CD4-positive, alpha-beta T cell treated with Interferon alpha-2 for 1 hour (primary cell): ENCODE measurements around the gene BABAM2.
"Not testable (repeated sequence)": the region's sequence is repeated elsewhere in the genome, so short reads cannot be mapped to it uniquely, and the experiment has no call there.

Experiments
- DNase-seq, 2 donors: peaks; one replicate each; pipeline ENCODE4 v3.0.0-alpha.2; 2020 to 2022

Gene BABAM2

GRCh38 chr2:27953077-27953476 is 62.5 kb downstream of the BABAM2 start:
- DNase-seq, result no peak

GRCh38 chr2:27954221-27954673 is 63.7 kb downstream of the BABAM2 start:
- no peak for DNase-seq

DNA sequence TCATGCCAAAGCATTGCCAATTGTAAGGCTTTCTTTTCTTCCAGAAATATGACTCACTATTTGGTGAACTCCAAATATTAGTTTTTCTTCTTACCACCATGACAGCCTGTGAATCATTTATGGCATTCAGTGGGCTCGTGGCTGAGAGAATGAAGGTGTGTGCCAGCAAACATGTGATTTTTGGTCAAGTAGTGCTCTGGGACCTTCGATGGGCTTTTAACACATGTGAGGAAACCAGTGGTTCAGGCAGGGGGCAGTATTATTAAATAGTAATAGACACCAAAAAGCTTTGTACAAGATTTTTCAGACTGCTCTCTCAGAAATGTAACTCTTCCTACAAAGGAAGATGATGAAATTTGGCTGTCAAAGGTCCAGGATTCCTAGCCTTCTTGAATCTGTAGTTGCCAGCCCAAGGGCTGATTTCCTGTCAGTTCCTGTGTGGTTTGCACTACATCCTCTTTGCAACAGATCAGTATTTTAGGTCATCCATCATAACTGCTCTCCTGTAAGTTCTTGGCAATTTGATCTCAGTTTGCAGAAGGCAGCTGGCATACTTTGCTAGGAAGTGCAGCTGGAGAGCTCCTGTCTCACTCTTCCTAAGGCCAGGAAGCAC is 64.3 kb downstream of the BABAM2 start:
- DNase-seq, result peak; percentile 30 to 52

DNA sequence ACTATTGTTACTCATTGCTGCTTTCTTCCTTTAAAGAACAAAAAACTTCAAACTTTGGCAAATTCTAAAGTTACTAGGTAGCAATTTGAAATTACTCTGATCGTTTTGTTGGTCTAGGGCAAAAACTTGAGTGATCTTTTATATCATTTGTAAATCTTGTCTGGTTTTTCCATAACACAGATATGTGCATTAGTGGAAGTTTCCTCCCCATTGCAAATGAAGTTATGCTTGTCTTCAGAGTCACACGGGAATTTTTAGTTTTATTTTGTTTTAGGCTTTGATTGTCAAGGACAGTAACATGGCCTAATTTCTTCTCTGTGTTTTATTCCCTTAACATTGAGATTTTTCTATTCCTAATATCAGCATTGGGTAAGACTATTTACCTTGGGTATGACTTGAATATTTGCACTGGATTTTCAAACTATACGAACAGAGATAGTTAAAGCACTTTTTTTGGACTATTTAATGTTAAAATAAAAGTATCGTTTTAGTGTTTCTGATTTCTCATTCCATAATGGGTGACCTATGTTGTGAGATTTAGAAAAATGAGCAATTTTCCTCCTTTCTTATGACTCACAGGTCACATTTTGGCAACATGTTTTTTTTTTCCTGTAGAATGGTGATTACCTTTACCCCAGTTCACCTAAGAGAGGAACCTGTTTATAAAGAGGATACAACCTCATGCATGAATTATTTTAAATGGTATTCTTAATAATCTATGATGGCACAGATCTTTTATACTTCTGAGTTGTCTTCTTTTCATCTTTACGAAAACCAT is 65.0 kb downstream of the BABAM2 start:
- no peak for DNase-seq

DNA sequence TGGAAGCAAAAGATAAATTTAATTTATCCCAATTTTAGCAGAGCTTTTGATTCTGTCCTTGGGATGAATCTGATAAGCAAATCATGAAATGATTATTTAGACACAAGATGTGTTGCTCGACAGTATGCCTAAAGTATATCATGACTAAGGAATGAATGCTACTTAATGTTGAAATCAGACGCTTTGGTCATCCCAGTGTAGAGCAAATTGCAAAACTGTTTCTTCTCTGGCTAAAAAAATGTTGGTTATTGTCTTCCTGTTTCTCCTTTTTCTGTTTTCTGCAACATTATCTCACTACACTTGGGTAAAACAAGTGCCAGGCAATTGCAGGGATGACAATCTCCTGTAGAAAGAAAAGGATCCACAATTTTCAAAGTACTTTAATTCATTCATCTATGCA is 66.4 kb downstream of the BABAM2 start:
- no peak for DNase-seq

- no peak for DNase-seq
Observed at GRCh38 chr2:27958711-27959378, 68.3 kb downstream of the BABAM2 start.

- DNase-seq, result peak in 1 of 2 donors; percentile 18
Observed at GRCh38 chr2:27959496-27959895, 69.0 kb downstream of the BABAM2 start.

DNA sequence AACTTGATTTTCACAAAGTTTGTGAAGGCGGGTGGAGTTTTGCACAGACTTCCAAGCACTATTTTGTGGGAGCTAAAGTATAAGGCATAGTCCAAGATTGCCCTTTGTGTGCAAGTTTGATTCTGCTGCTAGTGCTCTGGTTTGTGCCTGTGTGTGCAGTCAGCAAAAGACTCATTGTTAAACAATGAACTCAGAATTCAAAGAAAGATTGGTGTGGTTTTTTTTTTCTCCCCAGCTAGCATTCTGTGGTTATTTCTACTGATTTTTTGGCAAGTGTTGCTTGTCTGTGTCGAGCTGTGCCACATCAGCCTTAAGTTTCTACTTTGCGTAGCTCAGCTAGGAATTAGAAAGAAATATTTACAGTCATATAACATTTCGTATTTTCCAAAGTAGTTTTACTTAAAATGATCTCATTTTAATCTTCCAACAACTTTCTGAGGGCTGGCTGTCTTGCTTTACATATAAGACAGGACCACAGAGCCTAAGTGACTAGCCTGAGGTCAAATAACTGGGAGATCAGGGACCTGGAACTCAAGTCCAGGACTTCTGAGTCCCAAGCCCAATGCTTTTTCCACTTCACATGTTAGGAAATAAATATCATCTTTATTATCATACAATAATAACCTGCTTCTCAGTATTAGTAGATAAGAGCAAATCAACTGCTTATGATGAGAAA is 69.8 kb downstream of the BABAM2 start:
- DNase-seq, result peak in 1 of 2 donors; percentile 25

DNA sequence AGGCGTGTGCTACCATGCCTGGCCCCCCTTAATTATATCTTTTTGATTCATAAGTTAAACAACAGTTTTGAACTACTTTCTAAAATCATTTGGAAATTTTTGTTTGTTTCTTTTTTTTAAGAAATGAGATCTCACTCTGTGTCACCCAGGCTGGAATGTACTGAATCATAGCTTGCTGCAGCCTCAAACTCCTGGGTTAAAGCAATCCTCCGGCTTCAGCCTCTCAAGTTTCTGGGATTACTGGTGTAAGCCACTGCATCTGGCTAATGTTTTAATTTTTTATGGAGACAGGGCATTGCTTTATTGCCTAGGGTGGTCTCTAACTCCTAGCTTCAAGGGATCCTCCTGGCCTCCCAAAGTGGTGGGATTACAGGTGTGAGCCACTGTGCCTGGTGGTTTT is 71.5 kb downstream of the BABAM2 start:
- DNase-seq, result no peak

DNA sequence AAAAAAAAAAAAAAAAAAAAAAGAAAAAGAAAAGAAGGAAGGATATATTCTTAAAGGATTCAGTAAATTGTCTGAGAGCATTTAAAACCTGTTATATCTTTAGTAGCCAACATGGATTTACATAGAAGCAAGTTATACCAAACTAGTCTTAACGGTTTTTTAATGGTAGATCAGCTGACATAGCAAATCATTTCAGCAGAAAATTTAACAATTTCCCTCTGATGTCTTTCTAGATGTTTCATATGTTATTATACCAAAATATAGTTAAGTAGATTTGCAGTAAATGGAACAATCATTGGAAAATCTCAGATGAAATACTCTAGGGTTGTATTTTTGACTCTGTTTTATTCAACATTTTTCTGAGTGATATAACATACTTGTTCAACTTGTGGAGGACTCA is 72.9 kb downstream of the BABAM2 start:
- no peak for DNase-seq

DNA sequence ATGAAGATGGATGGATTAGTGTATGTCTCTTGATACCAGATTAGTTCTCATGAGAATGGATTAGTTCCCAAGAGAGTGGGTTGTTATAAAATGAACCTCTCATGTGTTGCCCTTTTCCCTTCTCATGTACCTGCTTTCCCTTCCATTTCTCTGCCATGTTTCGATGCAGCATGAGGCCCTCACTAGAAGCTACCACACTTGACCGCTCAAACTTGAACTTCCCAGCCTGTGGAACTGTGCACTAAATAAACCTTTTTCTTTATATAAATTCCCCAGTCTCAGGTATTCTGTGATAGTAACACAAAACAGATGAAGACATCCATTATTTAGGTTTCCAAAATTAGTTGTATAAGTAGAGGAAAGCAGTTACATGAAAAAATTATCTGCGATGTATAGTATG is 73.5 kb downstream of the BABAM2 start:
- DNase-seq, result no peak

- peak in 1 of 2 donors; percentile 72 for DNase-seq
Observed at GRCh38 chr2:27965841-27966240, 75.3 kb downstream of the BABAM2 start.

DNA sequence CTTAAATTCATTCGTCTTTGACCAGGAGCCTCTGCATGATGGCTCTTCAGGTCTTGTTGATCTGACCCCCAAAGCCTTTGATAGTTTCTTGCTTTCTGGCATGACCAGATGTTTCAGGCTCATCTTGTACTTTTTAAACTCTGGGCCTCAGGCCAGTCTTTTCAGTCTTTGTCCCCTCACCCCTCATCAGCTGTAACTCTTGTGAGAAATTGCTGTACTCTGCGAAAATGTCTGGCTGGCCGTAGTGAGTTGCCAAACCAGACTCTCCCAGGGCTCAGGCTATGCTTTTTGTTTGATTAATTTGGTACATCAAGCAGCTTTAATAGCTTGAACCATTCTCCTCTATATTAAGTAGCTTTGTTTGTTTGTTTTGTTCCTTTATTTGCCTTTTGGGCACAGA is 75.9 kb downstream of the BABAM2 start:
- DNase-seq, result no peak

GRCh38 chr2:27967076-27967475 is 76.5 kb downstream of the BABAM2 start:
- DNase-seq, result no peak

DNA sequence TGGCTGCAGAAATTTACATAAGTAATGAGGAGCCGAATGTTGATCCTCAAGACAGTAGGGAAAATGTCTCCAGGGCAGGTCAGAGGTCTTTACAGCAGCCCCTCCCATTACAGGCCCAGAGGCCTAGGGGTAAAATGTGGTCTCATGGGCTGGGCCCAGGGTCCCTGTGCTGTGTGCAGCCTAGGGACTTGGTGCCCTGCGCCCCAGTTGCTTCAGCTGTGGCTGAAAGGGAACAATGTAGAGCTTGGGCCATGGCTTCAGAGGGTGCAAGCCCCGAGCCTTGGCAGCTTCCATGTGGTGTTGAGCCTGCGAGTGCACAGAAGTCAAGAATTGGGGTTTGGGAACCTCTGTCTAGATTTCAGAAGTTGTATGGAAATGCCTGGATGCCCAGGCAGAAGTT is 77.5 kb downstream of the BABAM2 start:
- DNase-seq, result not testable (repeated sequence)

GRCh38 chr2:27968957-27969356 is 78.4 kb downstream of the BABAM2 start:
- DNase-seq, result not testable (repeated sequence)

GRCh38 chr2:27972311-27972710 is 81.8 kb downstream of the BABAM2 start:
- no peak for DNase-seq

- DNase-seq, result no peak
Observed at GRCh38 chr2:27973592-27973991, 83.1 kb downstream of the BABAM2 start.

- DNase-seq, result no peak
Observed at GRCh38 chr2:27976308-27976707, 85.8 kb downstream of the BABAM2 start.

DNA sequence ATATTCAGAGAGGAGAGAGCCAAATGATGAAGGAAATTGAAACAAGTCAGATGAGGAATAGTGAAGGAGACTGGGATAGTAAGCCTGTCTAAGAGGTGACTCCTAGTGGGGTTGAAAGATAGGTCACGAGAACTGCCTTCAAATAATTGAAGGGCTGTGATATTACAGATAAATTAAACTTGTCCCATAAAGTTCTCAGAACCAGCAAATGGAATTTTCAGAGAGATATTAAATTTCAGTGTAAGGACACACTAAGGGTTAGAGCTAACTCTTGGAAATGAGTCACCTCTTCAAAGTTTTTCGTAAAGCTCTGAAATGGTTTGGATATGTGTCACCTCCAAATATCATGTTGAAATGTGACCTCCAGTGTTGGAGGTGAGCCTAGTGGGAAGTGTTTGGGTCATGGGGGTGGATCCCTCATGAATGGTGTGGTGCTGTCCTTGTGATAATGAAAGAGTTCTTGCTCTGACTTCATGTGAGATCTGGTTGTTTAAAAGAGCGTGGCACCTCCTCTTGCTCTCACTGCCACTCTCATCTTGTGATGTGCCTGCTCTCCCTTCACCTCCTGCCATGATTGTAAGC is 87.3 kb downstream of the BABAM2 start:
- DNase-seq, result no peak

- not testable (repeated sequence) for DNase-seq
Observed at GRCh38 chr2:27978761-27979160, 88.2 kb downstream of the BABAM2 start.

- DNase-seq, result no peak
Observed at GRCh38 chr2:27980242-27980641, 89.7 kb downstream of the BABAM2 start.

DNA sequence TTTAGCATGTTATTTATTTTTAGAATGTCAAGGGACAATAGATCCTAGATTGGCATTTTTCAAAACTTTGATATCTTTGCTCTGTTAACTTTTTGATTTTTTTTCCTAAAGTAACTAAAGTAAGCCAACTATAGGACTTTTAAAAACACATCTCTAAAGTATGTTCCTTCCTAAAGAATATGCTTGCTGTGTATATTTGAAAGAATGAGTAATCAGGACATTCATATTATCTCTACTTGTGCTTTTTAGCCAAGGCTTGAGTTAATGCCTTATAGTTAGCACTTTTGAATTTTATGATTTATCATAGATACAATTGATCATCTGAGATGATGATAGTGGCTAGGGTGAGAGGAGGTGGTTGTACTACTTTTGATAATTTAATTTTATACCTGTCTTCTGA is 93.6 kb downstream of the BABAM2 start:
- no peak for DNase-seq
